Calu3 (cell line): ENCODE data around the gene NECAP2. TPM values are rescaled to one million over a fixed set of nuclear protein-coding genes. Genes with fewer than 3 reads are reported as not detected.
"Not testable (repeated sequence)": the region's sequence is repeated elsewhere in the genome, so short reads cannot be mapped to it uniquely, and the experiment has no call there.

Experiments
- BruUV-seq: library from RNA; stranded (reverse); fragments of 400-500 nt; replicated peaks from 2 replicates; lab custom pipeline; 2021; lab: Mats Ljungman, UMichigan
- CTCF ChIA-PET: fragments of 300-600 bp; sonication (Branson Sonifier 250); formaldehyde crosslinking; loops from one replicate; lab custom pipeline; 2022; ENCODE audit warnings: antibody characterized with exemption; lab: Charles Lee
- DNase-seq: peaks from one replicate; pipeline ENCODE4 v3.0.0; 2022
- H3K27ac Mint-ChIP-seq: one replicate; pipeline ENCODE4 v1.8.0; 2022; ENCODE audit warnings: mixed read lengths; ENCODE audit not compliant: unreplicated experiment
- H3K27me3 Mint-ChIP-seq: one replicate; pipeline ENCODE4 v1.8.0; 2022; ENCODE audit warnings: mixed read lengths; ENCODE audit not compliant: unreplicated experiment
- H3K36me3 Mint-ChIP-seq: one replicate; pipeline ENCODE4 v1.8.0; 2022; ENCODE audit warnings: mild to moderate bottlenecking, moderate library complexity, mixed read lengths; ENCODE audit not compliant: insufficient read depth, unreplicated experiment
- H3K4me1 Mint-ChIP-seq: one replicate; pipeline ENCODE4 v1.8.0; 2022; ENCODE audit warnings: mild to moderate bottlenecking, low read depth, mixed read lengths; ENCODE audit not compliant: unreplicated experiment
- H3K4me3 Mint-ChIP-seq: one replicate; pipeline ENCODE4 v1.8.0; 2022; ENCODE audit warnings: mild to moderate bottlenecking, low read depth, moderate library complexity, mixed read lengths; ENCODE audit not compliant: unreplicated experiment
- H3K9me3 Mint-ChIP-seq: one replicate; pipeline ENCODE4 v1.8.0; 2022; ENCODE audit warnings: low read depth, mixed read lengths; ENCODE audit not compliant: unreplicated experiment
- intact Hi-C: fragments of 100-400 bp; cut with micrococcal nuclease; formaldehyde crosslinking; loops from one replicate; pipeline ENCODE4 v1.10.0; 2022; ENCODE audit not compliant: unreplicated experiment
- total RNA-seq: library from RNA; stranded (reverse); gene quantifications from 2 replicates; pipeline ENCODE4 v1.2.3, GENCODE V29; 2022
- TF ChIP-seq, protein P1 (sequence below): fragments of 200-600 bp; IDR thresholded peaks from one replicate; pipeline ENCODE4 v1.8.0; 2022; ENCODE audit warnings: antibody characterized with exemption; ENCODE audit not compliant: unreplicated experiment

Gene NECAP2
- total RNA-seq, 1 experiment from 2014 or later: 28.1 TPM

DNA sequence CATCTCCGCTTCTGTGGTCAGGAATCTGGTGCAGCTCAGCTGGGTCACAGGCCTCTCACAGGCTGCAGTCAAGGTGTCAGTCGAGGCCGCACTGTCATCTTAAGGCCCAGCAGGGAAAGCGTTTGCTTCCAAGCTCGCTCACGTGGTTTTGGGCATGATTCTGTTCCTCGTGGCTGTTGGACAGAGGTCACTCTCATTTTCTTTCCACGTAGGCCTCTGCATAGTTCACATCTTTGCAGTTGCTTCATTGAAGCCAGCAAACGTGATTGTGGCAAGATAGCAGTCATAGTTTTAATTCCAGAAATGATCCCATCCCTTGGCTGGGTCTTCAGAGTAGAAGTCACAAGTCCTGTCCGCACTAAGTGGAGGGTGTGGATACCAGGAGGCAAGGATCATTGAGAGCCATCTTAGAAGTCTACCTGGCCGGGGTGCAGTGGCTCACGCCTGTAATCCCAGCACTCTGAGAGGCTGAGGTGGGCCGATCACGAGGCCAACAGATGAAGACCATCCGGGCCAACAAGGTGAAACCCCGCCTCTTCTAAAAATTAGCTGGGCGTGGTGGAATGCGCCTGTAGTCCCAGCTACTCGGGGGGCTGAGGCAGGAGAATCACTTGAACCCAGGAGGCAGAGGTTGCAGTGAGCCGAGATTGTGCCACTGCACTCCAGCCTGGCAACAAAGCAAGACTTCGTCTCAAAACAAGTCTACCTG, 24.5 kb downstream of the NECAP2 start:
- peaks cover 10% of the 10 kb centered on the region for H3K36me3 Mint-ChIP-seq
- H3K4me3 Mint-ChIP-seq: no peak overlapping the region
- BruUV-seq: no TSS peak
- intact Hi-C loops: no loop called here
- TF ChIP-seq, protein P1, sequence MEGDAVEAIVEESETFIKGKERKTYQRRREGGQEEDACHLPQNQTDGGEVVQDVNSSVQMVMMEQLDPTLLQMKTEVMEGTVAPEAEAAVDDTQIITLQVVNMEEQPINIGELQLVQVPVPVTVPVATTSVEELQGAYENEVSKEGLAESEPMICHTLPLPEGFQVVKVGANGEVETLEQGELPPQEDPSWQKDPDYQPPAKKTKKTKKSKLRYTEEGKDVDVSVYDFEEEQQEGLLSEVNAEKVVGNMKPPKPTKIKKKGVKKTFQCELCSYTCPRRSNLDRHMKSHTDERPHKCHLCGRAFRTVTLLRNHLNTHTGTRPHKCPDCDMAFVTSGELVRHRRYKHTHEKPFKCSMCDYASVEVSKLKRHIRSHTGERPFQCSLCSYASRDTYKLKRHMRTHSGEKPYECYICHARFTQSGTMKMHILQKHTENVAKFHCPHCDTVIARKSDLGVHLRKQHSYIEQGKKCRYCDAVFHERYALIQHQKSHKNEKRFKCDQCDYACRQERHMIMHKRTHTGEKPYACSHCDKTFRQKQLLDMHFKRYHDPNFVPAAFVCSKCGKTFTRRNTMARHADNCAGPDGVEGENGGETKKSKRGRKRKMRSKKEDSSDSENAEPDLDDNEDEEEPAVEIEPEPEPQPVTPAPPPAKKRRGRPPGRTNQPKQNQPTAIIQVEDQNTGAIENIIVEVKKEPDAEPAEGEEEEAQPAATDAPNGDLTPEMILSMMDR: no peak
- no peaks in the 10 kb centered on the region for H3K27me3 Mint-ChIP-seq
- H3K9me3 Mint-ChIP-seq: no peaks in the 10 kb centered on the region
- no peaks in the 10 kb centered on the region for H3K4me1 Mint-ChIP-seq
- DNase-seq: no peak
- no peak overlapping the region for H3K27ac Mint-ChIP-seq
- CTCF ChIA-PET: no interaction called here

DNA sequence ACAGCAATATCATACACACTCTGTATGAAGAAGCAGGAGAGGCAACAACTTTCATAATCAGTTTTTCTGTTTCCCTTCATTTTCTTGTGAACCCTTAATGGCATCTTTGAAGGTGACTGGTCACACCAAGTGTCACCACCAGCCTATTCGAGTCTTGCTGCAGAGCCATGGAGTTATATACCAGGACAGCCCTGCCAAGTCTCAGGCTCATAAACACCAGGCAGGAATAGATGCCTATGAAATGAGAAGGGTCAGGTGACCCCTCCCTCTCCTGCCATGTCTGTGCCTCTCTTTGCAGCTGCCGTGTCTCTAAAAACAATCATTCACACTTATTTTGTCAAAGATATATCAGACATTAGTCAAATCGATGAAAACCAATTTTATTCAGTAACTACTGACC, 28.0 kb downstream of the NECAP2 start:
- intact Hi-C loops: no loop called here
- Mint-ChIP-seq H3K36me3 (no peaks in the 10 kb centered on the region), H3K4me3 (no peak overlapping the region), H3K4me1 (no peaks in the 10 kb centered on the region), H3K27ac (no peak overlapping the region), H3K9me3 (no peaks in the 10 kb centered on the region), H3K27me3 (no peaks in the 10 kb centered on the region)
- BruUV-seq: no TSS peak
- TF ChIP-seq, protein P1: no peak
- no peak for DNase-seq
- CTCF ChIA-PET: no interaction called here

DNA sequence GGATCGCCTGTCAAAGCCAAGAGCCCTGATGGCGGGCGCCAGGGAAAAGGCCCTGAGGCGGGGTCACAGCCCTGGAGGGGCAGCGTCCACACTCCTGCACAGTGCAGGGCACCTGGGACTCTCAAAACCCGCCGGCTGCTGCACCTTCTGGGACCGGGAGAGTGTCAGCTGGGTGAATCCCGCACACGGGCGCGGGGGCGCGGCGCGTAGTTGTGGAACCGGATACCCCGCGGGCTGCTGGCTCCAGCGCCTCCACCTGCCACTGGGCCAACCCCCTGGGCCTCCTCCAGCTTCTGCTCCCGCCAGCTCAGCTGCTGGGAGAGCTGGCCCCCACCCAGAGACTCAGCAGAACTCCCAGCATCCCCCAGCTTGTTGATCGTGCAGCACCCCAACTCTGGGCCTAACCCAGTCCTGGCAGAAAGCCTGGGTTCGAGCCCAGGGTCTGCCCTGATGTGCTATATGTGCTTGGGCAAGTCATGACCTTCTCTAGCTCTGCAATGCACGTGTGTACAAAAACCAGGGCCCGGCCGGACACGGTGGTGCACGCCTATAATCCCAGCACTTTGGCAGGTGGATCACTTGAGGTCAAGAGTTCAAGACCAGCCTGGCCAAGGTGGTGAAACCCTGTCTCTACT, 33.8 kb downstream of the NECAP2 start:
- Mint-ChIP-seq H3K4me1 (no peaks in the 10 kb centered on the region), H3K4me3 (no peak overlapping the region), H3K27me3 (no peaks in the 10 kb centered on the region), H3K9me3 (no peaks in the 10 kb centered on the region), H3K36me3 (peaks cover 5% of the 10 kb centered on the region), H3K27ac (no peak overlapping the region)
- no TSS peak for BruUV-seq
- intact Hi-C loops: no loop called here
- CTCF ChIA-PET: no interaction called here
- TF ChIP-seq, protein P1: no peak
- no peak for DNase-seq

DNA sequence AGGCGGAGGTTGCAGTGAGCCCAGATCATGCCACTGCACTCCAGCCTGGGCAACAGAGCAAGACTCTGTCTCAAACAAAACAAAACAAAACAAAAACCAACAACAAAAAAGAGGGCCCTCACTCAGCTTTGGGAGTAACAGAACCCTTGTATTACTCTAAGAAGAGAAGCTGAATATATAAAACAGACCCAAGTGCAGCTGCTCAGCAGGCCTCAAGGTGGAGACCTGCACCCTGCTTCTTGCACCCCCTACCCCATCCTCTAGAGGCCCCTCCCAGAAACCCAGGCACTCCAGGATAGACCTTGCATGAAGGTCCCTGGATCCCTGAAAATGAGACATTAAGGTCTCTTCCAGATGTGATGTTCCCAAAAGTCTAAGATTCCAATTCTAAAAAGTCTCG, 34.4 kb downstream of the NECAP2 start:
- BruUV-seq, CTCF ChIA-PET, DNase-seq, H3K4me3 Mint-ChIP-seq, H3K9me3 Mint-ChIP-seq, H3K36me3 Mint-ChIP-seq, H3K4me1 Mint-ChIP-seq, H3K27me3 Mint-ChIP-seq, H3K27ac Mint-ChIP-seq, intact Hi-C loops: not testable (repeated sequence)

DNA sequence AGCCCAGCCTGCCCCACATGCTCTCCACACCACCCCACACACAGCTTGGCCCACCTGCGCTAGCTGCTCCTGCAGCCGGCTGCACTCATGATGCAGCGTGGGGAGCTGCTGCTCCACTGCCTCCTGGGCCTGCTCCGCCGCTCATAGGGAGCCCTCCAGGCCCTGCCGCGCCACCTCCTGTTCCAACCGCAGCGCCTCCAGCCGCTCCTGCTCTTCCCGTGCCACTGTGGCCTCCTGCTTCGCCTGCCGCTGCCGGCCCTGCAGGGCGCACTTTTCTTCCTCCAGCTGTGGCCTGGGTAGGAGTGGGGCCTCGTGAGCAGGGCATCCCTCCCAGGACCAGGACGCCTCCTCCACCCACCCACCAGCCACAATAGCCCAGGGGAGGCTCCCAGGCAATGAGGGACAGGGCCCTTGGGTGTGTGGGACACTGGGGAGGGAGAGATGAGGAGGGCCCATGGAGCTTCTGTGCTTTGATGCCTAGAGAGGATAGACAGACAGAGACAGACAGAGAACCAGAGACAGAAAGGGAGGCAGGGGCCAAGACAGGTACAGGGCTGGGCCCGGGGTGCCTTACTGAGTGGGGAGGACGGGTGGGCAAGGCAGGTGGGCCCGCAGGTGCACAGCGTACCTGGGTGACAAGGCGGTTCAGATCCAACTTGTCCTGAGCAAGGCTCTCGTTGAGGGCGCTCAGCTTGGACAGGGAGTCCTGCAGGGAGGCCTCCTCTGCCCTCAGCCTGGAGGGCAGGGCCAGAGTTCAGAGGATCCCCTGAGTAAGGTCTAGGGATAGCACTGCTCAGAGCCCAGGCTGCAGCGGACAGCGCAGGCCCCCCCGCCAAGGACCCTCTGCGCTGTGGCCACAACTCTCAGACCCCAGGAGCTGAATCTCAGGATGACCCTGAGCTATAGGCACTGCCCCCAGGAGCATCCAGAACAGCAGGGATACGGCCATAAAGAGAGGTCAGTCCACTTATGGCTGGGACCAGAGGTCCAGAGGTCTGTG, 35.5 kb downstream of the NECAP2 start:
- CTCF ChIA-PET: interaction anchor here (0.6 kb wide), 1 partner anchor 149 kb away, joined by 6 read pairs; no protein-coding TSS in a partner anchor

More for the DNA sequence above, 35.5 kb downstream of the NECAP2 start:
- H3K4me1 Mint-ChIP-seq, H3K9me3 Mint-ChIP-seq, H3K4me3 Mint-ChIP-seq, H3K27me3 Mint-ChIP-seq, intact Hi-C loops, BruUV-seq, DNase-seq, H3K27ac Mint-ChIP-seq: not testable (repeated sequence)
- H3K36me3 Mint-ChIP-seq: peaks cover 16% of the 10 kb centered on the region
